ENCODE measurements around the gene CRIP1. TPM values are rescaled to one million over a fixed set of nuclear protein-coding genes. Genes with fewer than 3 reads are reported as not detected.

CRIP1 gene
- total and polyA plus RNA-seq, 10 of the 15 experiments (the other 5 are each of a cell fraction or from before 2014, with no cell fraction given): 66.8 to 259 (median 154) TPM

- H4K20me1 ChIP-seq (ENCODE audit: control insufficient read depth, insufficient read depth): no peaks in the 10 kb centered on the region
- H3K4me3 ChIP-seq: peak overlapping the region; percentile 84
- in situ Hi-C loops (cut with MboI): loop anchor here (5.0 kb wide), 1 partner anchor 116 kb away; no protein-coding TSS in a partner anchor
- H3K4me2 ChIP-seq (ENCODE audit: control insufficient read depth, insufficient read depth): peak overlapping the region; percentile 100
- TF ChIP-seq, protein P1, sequence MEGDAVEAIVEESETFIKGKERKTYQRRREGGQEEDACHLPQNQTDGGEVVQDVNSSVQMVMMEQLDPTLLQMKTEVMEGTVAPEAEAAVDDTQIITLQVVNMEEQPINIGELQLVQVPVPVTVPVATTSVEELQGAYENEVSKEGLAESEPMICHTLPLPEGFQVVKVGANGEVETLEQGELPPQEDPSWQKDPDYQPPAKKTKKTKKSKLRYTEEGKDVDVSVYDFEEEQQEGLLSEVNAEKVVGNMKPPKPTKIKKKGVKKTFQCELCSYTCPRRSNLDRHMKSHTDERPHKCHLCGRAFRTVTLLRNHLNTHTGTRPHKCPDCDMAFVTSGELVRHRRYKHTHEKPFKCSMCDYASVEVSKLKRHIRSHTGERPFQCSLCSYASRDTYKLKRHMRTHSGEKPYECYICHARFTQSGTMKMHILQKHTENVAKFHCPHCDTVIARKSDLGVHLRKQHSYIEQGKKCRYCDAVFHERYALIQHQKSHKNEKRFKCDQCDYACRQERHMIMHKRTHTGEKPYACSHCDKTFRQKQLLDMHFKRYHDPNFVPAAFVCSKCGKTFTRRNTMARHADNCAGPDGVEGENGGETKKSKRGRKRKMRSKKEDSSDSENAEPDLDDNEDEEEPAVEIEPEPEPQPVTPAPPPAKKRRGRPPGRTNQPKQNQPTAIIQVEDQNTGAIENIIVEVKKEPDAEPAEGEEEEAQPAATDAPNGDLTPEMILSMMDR (IDR thresholded peaks at IDR 0.05 in 2 of 3, conservative IDR thresholded peaks at IDR 0.05 in 1 of 3; ENCODE audit: control insufficient read depth in 2 of 3, extremely low read depth in 1 of 3, insufficient read depth in 1 of 3, low read depth in 3 of 3, low read length in 3 of 3): peak in 1 of 3 experiments; percentile 23; a peak in 1 of 6 replicates
- TF ChIP-seq STAT3 (IDR thresholded peaks at IDR 0.05; ENCODE audit: low read depth, low read length): no peak
- TF ChIP-seq NR2F1 (conservative IDR thresholded peaks at IDR 0.05): peak; percentile 53; the same call in 1 of the 2 replicates
- TF ChIP-seq SP1 (IDR thresholded peaks at IDR 0.05; ENCODE audit: low read depth, low read length): no peak
- TF ChIP-seq DPF2 (IDR thresholded peaks at IDR 0.05): 0 out of 2 replicates have a peak, but pooled peaks have one; percentile 7
- TF ChIP-seq CHD2 (IDR thresholded peaks at IDR 0.05; ENCODE audit: borderline replicate concordance, low read depth, low read length): no peak
- TF ChIP-seq SPI1 (IDR thresholded peaks at IDR 0.05; ENCODE audit: borderline replicate concordance, insufficient read depth, low read depth, low read length): no peak
- TF ChIP-seq MTA2 (IDR thresholded peaks at IDR 0.05; ENCODE audit: low read depth): no peak
- no peak for TF ChIP-seq NR2C2 (IDR thresholded peaks at IDR 0.05; ENCODE audit: borderline replicate concordance, control insufficient read depth, insufficient read length, low read depth)
- TF ChIP-seq HDAC6 (IDR thresholded peaks at IDR 0.05; ENCODE audit: unreplicated experiment): no peak
- TF ChIP-seq POLR2AphosphoS2 (IDR thresholded peaks at IDR 0.05; ENCODE audit: low read depth, low read length): 0 out of 2 replicates have a peak, but pooled peaks have one; percentile 62
- peak overlapping the region; percentile 72 for H3K9ac ChIP-seq (ENCODE audit: control insufficient read depth, insufficient read depth, low read length)
- 3% methylated on average over 25 of the region's 26 CpGs for WGBS (ENCODE audit: insufficient coverage, insufficient replicate concordance, low lambda C conversion rate, missing lambda C conversion rate)
- DNase-seq (ENCODE audit: low read depth, low spot score) (no peak), FAIRE-seq (peak; percentile 38), ATAC-seq (no peak)
- H3K9me3 ChIP-seq (replicated peaks; ENCODE audit: control insufficient read depth, insufficient read depth, low read length): no peaks in the 10 kb centered on the region
- peaks cover 28% of the 10 kb centered on the region for H3K4me1 ChIP-seq (ENCODE audit: control insufficient read depth, insufficient read depth, low read length)
- H3K79me2 ChIP-seq (ENCODE audit: control insufficient read depth, insufficient read depth, low read length): peaks cover 8% of the 10 kb centered on the region
- intact Hi-C loops (cut with micrococcal nuclease; ENCODE audit: unreplicated experiment): loop anchor here (10.0 kb wide), 1 partner anchor 423 kb away; the partner anchor contains the start of gene GPR132
- no peaks in the 10 kb centered on the region for H3K36me3 ChIP-seq (ENCODE audit: control insufficient read depth in 2 of 2, insufficient read depth in 2 of 2, low read length in 1 of 2)
- TSS peak; percentile 76 for BruUV-seq (replicated peaks)
- ChIA-PET RAD21 (ENCODE audit: unreplicated experiment) (interaction anchor here (2.5 kb wide), 1 partner anchor 7 kb away, joined by 74 read pairs; no protein-coding TSS in a partner anchor), POLR2A (interaction anchor here (1.8 kb wide), 1 partner anchor 118 kb away, joined by 4 read pairs; no protein-coding TSS in a partner anchor), SMC1A (ENCODE audit: uncharacterized antibody, unreplicated experiment) (interaction anchor here (2.1 to 2.7 kb wide), 2 partner anchors 7 to 117 kb away, joined by 20 to 39 read pairs; no protein-coding TSS in a partner anchor), CTCF (interaction anchor here (1.0 to 4.4 kb wide), 3 partner anchors 7 to 117 kb away, joined by 3 to 103 read pairs (median 67); no protein-coding TSS in a partner anchor)
- peak overlapping the region; percentile 56 for H2AFZ ChIP-seq (ENCODE audit: control insufficient read depth, low read depth, low read length)
- H3K27me3 ChIP-seq (replicated peaks in 1 of 2; ENCODE audit: control insufficient read depth in 2 of 2, insufficient read depth in 2 of 2, low read length in 1 of 2): no peaks in the 10 kb centered on the region
- H3K27ac ChIP-seq (ENCODE audit: control insufficient read depth, insufficient read depth): peak overlapping the region; percentile 42
These were observed 1.5 kb downstream of the CRIP1 start for GRCh38 chr14:105487986-105488777.

Measured in GM12878 (cell line).